ENCODE data around the gene FILIP1L. TPM values are rescaled to one million over a fixed set of nuclear protein-coding genes. Genes with fewer than 3 reads are reported as not detected.

Gene FILIP1L
- total RNA-seq, 1 donor from 2014 or later = 47.0 TPM

DNA sequence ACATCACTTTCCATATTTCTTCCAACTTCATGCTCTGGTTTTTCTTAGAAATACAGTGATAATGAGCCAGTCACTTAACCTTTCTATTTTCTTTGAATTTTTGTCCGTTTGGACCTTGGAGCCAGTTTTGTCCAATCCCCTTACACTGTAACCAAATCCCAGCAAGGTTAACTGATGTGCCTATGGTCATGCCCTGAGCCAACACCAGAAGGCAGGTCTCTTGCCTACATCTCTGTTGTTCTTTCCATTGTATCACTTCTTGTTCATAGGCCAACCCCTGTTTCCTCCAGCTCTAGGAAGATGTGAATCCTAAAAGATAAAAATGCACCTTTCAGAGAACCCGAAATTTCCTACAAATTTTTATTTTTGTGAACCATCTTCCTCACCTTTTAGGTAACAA, 174.0 kb downstream of the FILIP1L start:
- H3K4me1 Mint-ChIP-seq (ENCODE audit: unreplicated experiment) = peaks cover 44% of the 10 kb centered on the region
- no peaks in the 10 kb centered on the region for H3K9me3 Mint-ChIP-seq (ENCODE audit: unreplicated experiment)
- H3K4me3 Mint-ChIP-seq (ENCODE audit: unreplicated experiment) = no peak overlapping the region
- no peak for DNase-seq (ENCODE audit: extremely low spot score, unreplicated experiment)
- TF ChIP-seq, protein P1, sequence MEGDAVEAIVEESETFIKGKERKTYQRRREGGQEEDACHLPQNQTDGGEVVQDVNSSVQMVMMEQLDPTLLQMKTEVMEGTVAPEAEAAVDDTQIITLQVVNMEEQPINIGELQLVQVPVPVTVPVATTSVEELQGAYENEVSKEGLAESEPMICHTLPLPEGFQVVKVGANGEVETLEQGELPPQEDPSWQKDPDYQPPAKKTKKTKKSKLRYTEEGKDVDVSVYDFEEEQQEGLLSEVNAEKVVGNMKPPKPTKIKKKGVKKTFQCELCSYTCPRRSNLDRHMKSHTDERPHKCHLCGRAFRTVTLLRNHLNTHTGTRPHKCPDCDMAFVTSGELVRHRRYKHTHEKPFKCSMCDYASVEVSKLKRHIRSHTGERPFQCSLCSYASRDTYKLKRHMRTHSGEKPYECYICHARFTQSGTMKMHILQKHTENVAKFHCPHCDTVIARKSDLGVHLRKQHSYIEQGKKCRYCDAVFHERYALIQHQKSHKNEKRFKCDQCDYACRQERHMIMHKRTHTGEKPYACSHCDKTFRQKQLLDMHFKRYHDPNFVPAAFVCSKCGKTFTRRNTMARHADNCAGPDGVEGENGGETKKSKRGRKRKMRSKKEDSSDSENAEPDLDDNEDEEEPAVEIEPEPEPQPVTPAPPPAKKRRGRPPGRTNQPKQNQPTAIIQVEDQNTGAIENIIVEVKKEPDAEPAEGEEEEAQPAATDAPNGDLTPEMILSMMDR (IDR thresholded peaks at IDR 0.05) = no peak
- H3K27ac Mint-ChIP-seq (ENCODE audit: unreplicated experiment) = no peak overlapping the region
- H3K27me3 Mint-ChIP-seq (ENCODE audit: unreplicated experiment) = no peaks in the 10 kb centered on the region
- no peaks in the 10 kb centered on the region for H3K36me3 Mint-ChIP-seq (ENCODE audit: unreplicated experiment)

DNA sequence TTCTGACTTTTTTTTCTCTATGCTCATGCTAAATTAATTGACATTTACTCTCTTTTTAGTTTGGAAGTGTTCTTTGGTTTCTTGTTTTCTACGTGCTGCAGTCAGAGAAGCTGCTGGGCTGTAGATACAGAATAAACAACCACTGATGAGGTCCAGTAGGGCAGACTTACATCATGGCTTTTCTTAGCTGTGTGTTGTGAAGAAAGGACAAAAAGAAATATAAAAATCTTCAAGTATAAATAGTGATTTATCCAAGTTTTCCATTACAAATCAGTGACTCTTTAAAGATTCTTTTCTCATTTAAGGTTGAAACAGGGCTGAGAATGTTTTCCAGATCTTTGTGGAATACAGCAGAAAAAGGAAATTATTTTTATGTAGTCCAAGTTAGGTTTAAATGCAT, 174.4 kb downstream of the FILIP1L start:
- Mint-ChIP-seq H3K27ac (ENCODE audit: unreplicated experiment) (no peak overlapping the region), H3K4me1 (ENCODE audit: unreplicated experiment) (peaks cover 44% of the 10 kb centered on the region), H3K27me3 (ENCODE audit: unreplicated experiment) (no peaks in the 10 kb centered on the region)

DNA sequence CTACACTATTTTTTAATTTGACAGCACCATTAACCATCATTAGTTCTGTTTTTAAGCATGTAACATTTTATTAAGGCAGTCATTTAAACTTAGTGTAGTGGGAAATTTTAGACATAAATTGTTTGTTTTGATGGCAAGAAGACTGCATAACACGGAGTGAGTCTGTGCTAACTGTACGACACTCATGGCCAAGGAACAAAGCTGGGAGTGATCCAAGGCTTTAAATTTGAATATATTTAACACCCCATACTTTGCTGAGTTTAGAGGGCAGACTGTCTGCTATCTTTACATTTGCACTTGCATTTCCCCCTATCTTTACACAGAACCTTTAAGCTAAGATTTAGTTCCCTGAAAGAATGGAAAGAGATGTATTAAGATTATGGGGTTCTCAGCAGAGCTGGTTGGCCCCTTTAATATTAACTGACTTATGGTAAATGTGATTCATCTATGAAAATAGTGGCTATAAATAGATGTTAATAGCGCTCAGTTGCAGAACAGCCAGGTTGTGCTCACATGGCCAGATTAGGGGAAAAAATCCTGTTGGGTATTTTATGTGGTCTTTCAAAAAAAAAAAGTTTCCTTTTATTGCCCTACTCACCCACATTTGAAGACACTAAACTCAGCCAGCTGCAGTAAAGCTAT, 175.9 kb downstream of the FILIP1L start:
- Mint-ChIP-seq H3K27me3 (ENCODE audit: unreplicated experiment) (no peaks in the 10 kb centered on the region), H3K36me3 (ENCODE audit: unreplicated experiment) (no peaks in the 10 kb centered on the region), H3K9me3 (ENCODE audit: unreplicated experiment) (no peaks in the 10 kb centered on the region), H3K4me3 (ENCODE audit: unreplicated experiment) (no peak overlapping the region), H3K4me1 (ENCODE audit: unreplicated experiment) (peaks cover 44% of the 10 kb centered on the region), H3K27ac (ENCODE audit: unreplicated experiment) (no peak overlapping the region)
- DNase-seq (ENCODE audit: extremely low spot score, unreplicated experiment) = no peak
- TF ChIP-seq, protein P1 (IDR thresholded peaks at IDR 0.05) = no peak

More for the DNA sequence above, 174.4 kb downstream of the FILIP1L start:
- H3K4me3 Mint-ChIP-seq (ENCODE audit: unreplicated experiment) = no peak overlapping the region
- no peaks in the 10 kb centered on the region for H3K9me3 Mint-ChIP-seq (ENCODE audit: unreplicated experiment)
- H3K36me3 Mint-ChIP-seq (ENCODE audit: unreplicated experiment) = no peaks in the 10 kb centered on the region
- TF ChIP-seq, protein P1 (IDR thresholded peaks at IDR 0.05) = no peak
- DNase-seq (ENCODE audit: extremely low spot score, unreplicated experiment) = no peak

DNA sequence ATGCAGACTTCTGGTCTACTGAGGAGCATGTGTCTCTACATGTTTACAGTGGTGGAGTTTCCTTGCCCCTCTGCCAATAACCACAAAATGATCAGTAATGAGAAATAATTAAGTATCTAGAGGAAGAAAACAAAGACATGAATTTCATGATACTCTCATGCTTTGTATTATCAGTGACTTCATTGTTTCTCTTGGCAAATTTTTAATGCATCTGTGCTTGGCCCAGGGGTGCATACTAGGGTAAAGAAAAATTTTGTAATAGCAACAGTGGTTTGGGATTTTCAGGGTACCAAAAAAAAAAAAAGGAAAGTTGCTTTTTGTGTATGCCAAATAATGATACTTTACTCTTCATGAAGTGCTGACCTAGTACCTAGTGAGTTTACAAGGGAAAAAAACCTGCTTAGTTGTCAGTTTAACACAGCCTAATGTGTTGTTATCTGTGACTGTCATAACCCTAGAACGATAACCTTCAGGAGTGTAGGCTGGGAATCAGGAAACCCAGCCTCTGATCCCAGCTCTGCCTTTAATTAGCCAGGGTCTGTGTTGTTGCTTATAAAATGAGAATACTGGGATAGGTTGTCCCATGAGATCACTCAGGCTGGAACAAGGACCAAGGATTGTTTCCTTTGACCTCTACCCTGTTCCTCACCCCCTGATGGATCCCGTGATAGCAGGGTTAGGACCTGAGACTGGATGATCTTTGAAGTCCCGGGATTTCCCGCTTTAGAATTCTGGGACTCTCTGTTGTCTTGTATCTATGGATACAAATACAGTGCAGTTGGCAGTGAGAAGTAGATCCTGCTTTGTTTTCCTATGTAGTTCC, 179.1 kb downstream of the FILIP1L start:
- no peaks in the 10 kb centered on the region for H3K27me3 Mint-ChIP-seq (ENCODE audit: unreplicated experiment)
- H3K9me3 Mint-ChIP-seq (ENCODE audit: unreplicated experiment) = no peaks in the 10 kb centered on the region
- peaks cover 39% of the 10 kb centered on the region for H3K4me1 Mint-ChIP-seq (ENCODE audit: unreplicated experiment)
- H3K36me3 Mint-ChIP-seq (ENCODE audit: unreplicated experiment) = no peaks in the 10 kb centered on the region
- no peak overlapping the region for H3K27ac Mint-ChIP-seq (ENCODE audit: unreplicated experiment)
- no peak for DNase-seq (ENCODE audit: extremely low spot score, unreplicated experiment)
- H3K4me3 Mint-ChIP-seq (ENCODE audit: unreplicated experiment) = no peak overlapping the region
- TF ChIP-seq, protein P1 (IDR thresholded peaks at IDR 0.05) = no peak
